HEK293 (cell line): Measurements from ENCODE around the gene THSD4.

Experiments used
- CTCF ChIA-PET: fragments of 350-600 bp; formaldehyde crosslinking; extraction: SDS; loops from one replicate; lab custom pipeline; 2021; ENCODE audit warnings: antibody characterized with exemption; lab: Yijun Ruan, JAX
- POLR2A ChIA-PET: fragments of 300-600 bp; formaldehyde crosslinking; extraction: SDS; loops from one replicate; lab custom pipeline; 2020; ENCODE audit warnings: antibody characterized with exemption, inconsistent platforms; lab: Yijun Ruan, JAX
- H3K27ac ChIP-seq: fragments of 200-500 bp; sonication (Bioruptor generic); 2 replicates; pipeline ENCODE4 v1.5.1; 2014; ENCODE audit warnings: low read depth, low read length, control low read depth, inconsistent platforms; ENCODE audit errors: extremely low read depth
- H3K36me3 ChIP-seq, 2 experiments: fragments of 200-500 bp in 1 of 2; sonication (Bioruptor generic) in 1 of 2; 1 replicate in 1 of 2; 2 replicates in 1 of 2; pipeline ENCODE4 v1.5.1; 2014 to 2017; ENCODE audit warnings: inconsistent platforms in 2 of 2, low read length in 2 of 2; ENCODE audit not compliant: control insufficient read depth in 2 of 2, insufficient read depth in 1 of 2
- H3K4me1 ChIP-seq: fragments of 200-500 bp; sonication (Bioruptor generic); 2 replicates; pipeline ENCODE4 v1.5.1; 2014; ENCODE audit warnings: mild to moderate bottlenecking, low read length, inconsistent platforms; ENCODE audit not compliant: control insufficient read depth, insufficient read depth
- H3K4me3 ChIP-seq: 2 replicates; pipeline ENCODE4 v1.5.1; 2011; ENCODE audit warnings: low read depth, mild to moderate bottlenecking, control low read depth, low read length, moderate library complexity
- H3K9me3 ChIP-seq: fragments of 200-500 bp; sonication (Bioruptor generic); 2 replicates; pipeline ENCODE4 v1.5.1; 2014; ENCODE audit warnings: low read depth, low read length, inconsistent platforms; ENCODE audit not compliant: control insufficient read depth, insufficient read depth
- GFI1B ChIP-seq: fragments of 450-650 bp; formaldehyde crosslinking; IDR thresholded peaks from 2 replicates; pipeline ENCODE4 v1.5.1; 2016; ENCODE audit warnings: missing biosample characterization, missing genetic modification characterization
- SCRT1 ChIP-seq: fragments of 450-650 bp; formaldehyde crosslinking; IDR thresholded peaks from 2 replicates; pipeline ENCODE4 v1.5.1; 2016; ENCODE audit warnings: missing biosample characterization, missing genetic modification characterization, borderline replicate concordance
- SCRT2 ChIP-seq: fragments of 450-650 bp; formaldehyde crosslinking; IDR thresholded peaks from 2 replicates; pipeline ENCODE4 v1.5.1; 2016; ENCODE audit warnings: missing biosample characterization, missing genetic modification characterization
- TSHZ1 ChIP-seq: fragments of 450-650 bp; formaldehyde crosslinking; IDR thresholded peaks from 2 replicates; pipeline ENCODE4 v1.5.1; 2016; ENCODE audit warnings: missing biosample characterization, missing genetic modification characterization, borderline replicate concordance
- ZBTB1 ChIP-seq: fragments of 450-650 bp; formaldehyde crosslinking; IDR thresholded peaks from 2 replicates; pipeline ENCODE4 v1.5.1; 2016; ENCODE audit warnings: missing biosample characterization, missing genetic modification characterization
- ZNF114 ChIP-seq: fragments of 450-650 bp; formaldehyde crosslinking; IDR thresholded peaks from 2 replicates; pipeline ENCODE4 v1.5.0; 2017; ENCODE audit warnings: missing biosample characterization, missing genetic modification characterization
- ZNF148 ChIP-seq: fragments of 450-650 bp; formaldehyde crosslinking; IDR thresholded peaks from 2 replicates; pipeline ENCODE4 v1.5.0; 2017; ENCODE audit warnings: missing biosample characterization, missing genetic modification characterization, borderline replicate concordance
- ZNF155 ChIP-seq: fragments of 450-650 bp; formaldehyde crosslinking; IDR thresholded peaks from 2 replicates; pipeline ENCODE4 v1.5.1; 2016; ENCODE audit warnings: missing biosample characterization, missing genetic modification characterization
- ZNF184 ChIP-seq: fragments of 450-650 bp; IDR thresholded peaks from 2 replicates; pipeline ENCODE4 v1.5.1; 2018; ENCODE audit warnings: missing biosample characterization, mild to moderate bottlenecking, missing genetic modification characterization
- ZNF214 ChIP-seq: fragments of 450-650 bp; formaldehyde crosslinking; IDR thresholded peaks from 2 replicates; pipeline ENCODE4 v1.5.1; 2017; ENCODE audit warnings: missing biosample characterization, mild to moderate bottlenecking, missing genetic modification characterization, borderline replicate concordance
- ZNF266 ChIP-seq: fragments of 450-650 bp; formaldehyde crosslinking; IDR thresholded peaks from 2 replicates; pipeline ENCODE4 v1.5.1; 2016; ENCODE audit warnings: missing biosample characterization, missing genetic modification characterization, low read depth
- ZNF354C ChIP-seq: fragments of 450-650 bp; formaldehyde crosslinking; IDR thresholded peaks from 2 replicates; pipeline ENCODE4 v1.5.1; 2016; ENCODE audit warnings: missing biosample characterization, missing genetic modification characterization, low read depth, borderline replicate concordance
- ZNF529 ChIP-seq: fragments of 450-650 bp; formaldehyde crosslinking; IDR thresholded peaks from 2 replicates; pipeline ENCODE4 v1.5.1; 2017; ENCODE audit warnings: missing genetic modification characterization, missing biosample characterization; ENCODE audit not compliant: insufficient replicate concordance
- ZNF530 ChIP-seq: fragments of 450-650 bp; formaldehyde crosslinking; IDR thresholded peaks from 2 replicates; pipeline ENCODE4 v1.5.1; 2016; ENCODE audit warnings: low read depth, missing biosample characterization, missing genetic modification characterization
- ZNF548 ChIP-seq: fragments of 450-650 bp; formaldehyde crosslinking; IDR thresholded peaks from 2 replicates; pipeline ENCODE4 v1.5.1; 2016; ENCODE audit warnings: missing biosample characterization, missing genetic modification characterization
- ZNF654 ChIP-seq: fragments of 450-650 bp; formaldehyde crosslinking; IDR thresholded peaks from 2 replicates; pipeline ENCODE4 v1.5.1; 2016; ENCODE audit warnings: low read depth, missing biosample characterization, missing genetic modification characterization
- ZNF701 ChIP-seq: fragments of 450-650 bp; formaldehyde crosslinking; IDR thresholded peaks from 2 replicates; pipeline ENCODE4 v1.5.1; 2016; ENCODE audit warnings: missing biosample characterization, missing genetic modification characterization
- TF ChIP-seq, protein P1 (sequence below): fragments of 450-650 bp; formaldehyde crosslinking; IDR thresholded peaks from 2 replicates; pipeline ENCODE4 v1.5.1; 2016; ENCODE audit warnings: missing biosample characterization, missing genetic modification characterization
- TF ChIP-seq, protein P2 (sequence below): fragments of 450-650 bp; formaldehyde crosslinking; IDR thresholded peaks from 2 replicates; pipeline ENCODE4 v1.5.1; 2016; ENCODE audit warnings: missing biosample characterization, missing genetic modification characterization

Gene THSD4

GRCh38 chr15:71449363-71449762 lies 334.1 kb downstream of the THSD4 start:
- POLR2A ChIA-PET, result no interaction called here
- TF ChIP-seq GFI1B (tag by site-specific recombination) (no peak), ZNF266 (tag by site-specific recombination) (no peak), ZNF654 (tag by site-specific recombination) (no peak), ZNF155 (tag by site-specific recombination) (no peak), ZNF148 (tag by site-specific recombination) (no peak), ZNF184 (tag by site-specific recombination) (no peak), ZNF114 (tag by site-specific recombination) (no peak), ZNF354C (tag by site-specific recombination) (no peak), TSHZ1 (no peak), ZNF701 (tag by site-specific recombination) (no peak), ZNF529 (no peak), ZBTB1 (tag by site-specific recombination) (no peak)
- Histone ChIP-seq H3K4me3 (no peak overlapping the region), H3K4me1 (peaks cover 16% of the 10 kb centered on the region), H3K27ac (no peak overlapping the region), H3K36me3 (no peaks in the 10 kb centered on the region), H3K9me3 (no peaks in the 10 kb centered on the region)
- CTCF ChIA-PET, result interaction anchor here (0.6 to 4.8 kb wide), 17 partner anchors 11 to 707 kb away, joined by 3 to 19 read pairs (median 4); no protein-coding TSS in a partner anchor

DNA sequence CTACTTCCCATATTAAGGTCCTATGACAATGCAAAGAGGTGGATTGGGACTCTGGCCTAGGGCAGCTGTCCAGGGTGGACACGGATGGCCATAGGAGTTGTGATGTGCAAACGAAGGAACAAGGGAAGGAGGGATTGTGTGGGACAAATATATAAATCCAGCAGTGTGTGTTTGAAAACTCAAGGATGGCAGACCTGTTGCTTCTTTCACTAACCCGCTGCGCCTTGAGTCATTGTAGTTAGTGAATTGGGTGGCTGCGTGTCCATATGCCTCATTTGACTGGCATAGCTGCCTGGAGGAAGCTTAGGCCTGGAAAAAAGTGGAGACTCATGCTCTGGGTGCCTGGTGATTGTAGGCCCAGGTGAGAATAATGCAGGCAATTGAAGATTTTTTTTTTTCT lies 334.7 kb downstream of the THSD4 start:
- Histone ChIP-seq H3K4me1 (peaks cover 22% of the 10 kb centered on the region), H3K27ac (no peak overlapping the region), H3K9me3 (no peaks in the 10 kb centered on the region), H3K4me3 (no peak overlapping the region), H3K36me3 (no peaks in the 10 kb centered on the region)
- ChIA-PET POLR2A (no interaction called here), CTCF (interaction anchor here (0.5 to 4.8 kb wide), 22 partner anchors 9 to 606 kb away, joined by 3 to 19 read pairs (median 4); no protein-coding TSS in a partner anchor)
- no peak for TF ChIP-seq ZNF530 (tag by site-specific recombination)
- TF ChIP-seq SCRT1 (tag by site-specific recombination), result peak; percentile 77; the same call in 1 of the 2 replicates
- no peak for TF ChIP-seq ZNF548 (tag by site-specific recombination)
- no peak for TF ChIP-seq ZNF214 (tag by site-specific recombination)
- TF ChIP-seq, protein P1, sequence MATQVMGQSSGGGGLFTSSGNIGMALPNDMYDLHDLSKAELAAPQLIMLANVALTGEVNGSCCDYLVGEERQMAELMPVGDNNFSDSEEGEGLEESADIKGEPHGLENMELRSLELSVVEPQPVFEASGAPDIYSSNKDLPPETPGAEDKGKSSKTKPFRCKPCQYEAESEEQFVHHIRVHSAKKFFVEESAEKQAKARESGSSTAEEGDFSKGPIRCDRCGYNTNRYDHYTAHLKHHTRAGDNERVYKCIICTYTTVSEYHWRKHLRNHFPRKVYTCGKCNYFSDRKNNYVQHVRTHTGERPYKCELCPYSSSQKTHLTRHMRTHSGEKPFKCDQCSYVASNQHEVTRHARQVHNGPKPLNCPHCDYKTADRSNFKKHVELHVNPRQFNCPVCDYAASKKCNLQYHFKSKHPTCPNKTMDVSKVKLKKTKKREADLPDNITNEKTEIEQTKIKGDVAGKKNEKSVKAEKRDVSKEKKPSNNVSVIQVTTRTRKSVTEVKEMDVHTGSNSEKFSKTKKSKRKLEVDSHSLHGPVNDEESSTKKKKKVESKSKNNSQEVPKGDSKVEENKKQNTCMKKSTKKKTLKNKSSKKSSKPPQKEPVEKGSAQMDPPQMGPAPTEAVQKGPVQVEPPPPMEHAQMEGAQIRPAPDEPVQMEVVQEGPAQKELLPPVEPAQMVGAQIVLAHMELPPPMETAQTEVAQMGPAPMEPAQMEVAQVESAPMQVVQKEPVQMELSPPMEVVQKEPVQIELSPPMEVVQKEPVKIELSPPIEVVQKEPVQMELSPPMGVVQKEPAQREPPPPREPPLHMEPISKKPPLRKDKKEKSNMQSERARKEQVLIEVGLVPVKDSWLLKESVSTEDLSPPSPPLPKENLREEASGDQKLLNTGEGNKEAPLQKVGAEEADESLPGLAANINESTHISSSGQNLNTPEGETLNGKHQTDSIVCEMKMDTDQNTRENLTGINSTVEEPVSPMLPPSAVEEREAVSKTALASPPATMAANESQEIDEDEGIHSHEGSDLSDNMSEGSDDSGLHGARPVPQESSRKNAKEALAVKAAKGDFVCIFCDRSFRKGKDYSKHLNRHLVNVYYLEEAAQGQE (tag by site-specific recombination), result 0 out of 2 replicates have a peak, but pooled peaks have one; percentile 15
- peak; percentile 86 for TF ChIP-seq SCRT2 (tag by site-specific recombination)
- TF ChIP-seq, protein P2, sequence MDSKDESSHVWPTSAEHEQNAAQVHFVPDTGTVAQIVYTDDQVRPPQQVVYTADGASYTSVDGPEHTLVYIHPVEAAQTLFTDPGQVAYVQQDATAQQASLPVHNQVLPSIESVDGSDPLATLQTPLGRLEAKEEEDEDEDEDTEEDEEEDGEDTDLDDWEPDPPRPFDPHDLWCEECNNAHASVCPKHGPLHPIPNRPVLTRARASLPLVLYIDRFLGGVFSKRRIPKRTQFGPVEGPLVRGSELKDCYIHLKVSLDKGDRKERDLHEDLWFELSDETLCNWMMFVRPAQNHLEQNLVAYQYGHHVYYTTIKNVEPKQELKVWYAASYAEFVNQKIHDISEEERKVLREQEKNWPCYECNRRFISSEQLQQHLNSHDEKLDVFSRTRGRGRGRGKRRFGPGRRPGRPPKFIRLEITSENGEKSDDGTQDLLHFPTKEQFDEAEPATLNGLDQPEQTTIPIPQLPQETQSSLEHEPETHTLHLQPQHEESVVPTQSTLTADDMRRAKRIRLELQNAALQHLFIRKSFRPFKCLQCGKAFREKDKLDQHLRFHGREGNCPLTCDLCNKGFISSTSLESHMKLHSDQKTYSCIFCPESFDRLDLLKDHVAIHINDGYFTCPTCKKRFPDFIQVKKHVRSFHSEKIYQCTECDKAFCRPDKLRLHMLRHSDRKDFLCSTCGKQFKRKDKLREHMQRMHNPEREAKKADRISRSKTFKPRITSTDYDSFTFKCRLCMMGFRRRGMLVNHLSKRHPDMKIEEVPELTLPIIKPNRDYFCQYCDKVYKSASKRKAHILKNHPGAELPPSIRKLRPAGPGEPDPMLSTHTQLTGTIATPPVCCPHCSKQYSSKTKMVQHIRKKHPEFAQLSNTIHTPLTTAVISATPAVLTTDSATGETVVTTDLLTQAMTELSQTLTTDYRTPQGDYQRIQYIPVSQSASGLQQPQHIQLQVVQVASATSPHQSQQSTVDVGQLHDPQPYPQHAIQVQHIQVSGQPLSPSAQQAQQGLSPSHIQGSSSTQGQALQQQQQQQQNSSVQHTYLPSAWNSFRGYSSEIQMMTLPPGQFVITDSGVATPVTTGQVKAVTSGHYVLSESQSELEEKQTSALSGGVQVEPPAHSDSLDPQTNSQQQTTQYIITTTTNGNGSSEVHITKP (tag by site-specific recombination), result no peak
